NCI-H187 (cell line): ENCODE results near the gene RNF43.
"Not testable (repeated sequence)": the region's sequence is repeated elsewhere in the genome, so short reads cannot be mapped to it uniquely, and the experiment has no call there.

Source experiments
- DNase-seq, 2 experiments: peaks; one replicate each; lab custom pipeline; 2025; lab: John Stamatoyannopoulos, UW

Gene RNF43

GRCh38 chr17:58409432-58409831, 7.9 kb downstream of the RNF43 start:
- DNase-seq, result no peak

GRCh38 chr17:58403311-58403710, 14.0 kb downstream of the RNF43 start:
- DNase-seq, result no peak

- DNase-seq, result no peak
Observed at GRCh38 chr17:58402679-58403078, 14.7 kb downstream of the RNF43 start.

- DNase-seq, result no peak
Observed at GRCh38 chr17:58402047-58402446, 15.3 kb downstream of the RNF43 start.

- DNase-seq, result no peak
Observed at GRCh38 chr17:58401287-58401686, 16.0 kb downstream of the RNF43 start.

- no peak for DNase-seq
Observed at GRCh38 chr17:58400826-58401225, 16.5 kb downstream of the RNF43 start.

- no peak for DNase-seq
Observed at GRCh38 chr17:58399974-58400373, 17.4 kb downstream of the RNF43 start.

- no peak for DNase-seq
Observed at GRCh38 chr17:58398574-58399266, 18.6 kb downstream of the RNF43 start.

GRCh38 chr17:58397421-58397820, 19.9 kb downstream of the RNF43 start:
- DNase-seq, result not testable (repeated sequence)

- no peak for DNase-seq
Observed at GRCh38 chr17:58396173-58396572, 21.2 kb downstream of the RNF43 start.

GRCh38 chr17:58394534-58395223, 22.7 kb downstream of the RNF43 start:
- no peak for DNase-seq

GRCh38 chr17:58391302-58391984, 25.9 kb downstream of the RNF43 start:
- peak; percentile 25 to 50 for DNase-seq

GRCh38 chr17:58390884-58391283, 26.4 kb downstream of the RNF43 start:
- DNase-seq, result no peak

GRCh38 chr17:58388302-58389190, 28.8 kb downstream of the RNF43 start:
- DNase-seq, result no peak

GRCh38 chr17:58387834-58388233, 29.5 kb downstream of the RNF43 start:
- no peak for DNase-seq

- DNase-seq, result no peak
Observed at GRCh38 chr17:58386708-58387107, 30.6 kb downstream of the RNF43 start.

- DNase-seq, result no peak
Observed at GRCh38 chr17:58385359-58385899, 31.9 kb downstream of the RNF43 start.

GRCh38 chr17:58384897-58385296, 32.4 kb downstream of the RNF43 start:
- DNase-seq, result no peak

- no peak for DNase-seq
Observed at GRCh38 chr17:58383892-58384462, 33.4 kb downstream of the RNF43 start.

GRCh38 chr17:58382872-58383242, 34.5 kb downstream of the RNF43 start:
- no peak for DNase-seq

GRCh38 chr17:58382108-58382871, 35.0 kb downstream of the RNF43 start:
- no peak for DNase-seq
